GM12872 (cell line): Measurements from ENCODE around the gene BICD2.

Experiments used
- CTCF ChIP-seq: IDR thresholded peaks from 3 replicates; pipeline ENCODE4 v1.5.1; 2011; ENCODE audit warnings: low read depth, mild to moderate bottlenecking, low read length, moderate library complexity; ENCODE audit not compliant: insufficient read depth

BICD2 gene

GRCh38 chr9:92722386-92723298, 42.0 kb downstream of the BICD2 start:
- TF ChIP-seq CTCF = no peak

DNA sequence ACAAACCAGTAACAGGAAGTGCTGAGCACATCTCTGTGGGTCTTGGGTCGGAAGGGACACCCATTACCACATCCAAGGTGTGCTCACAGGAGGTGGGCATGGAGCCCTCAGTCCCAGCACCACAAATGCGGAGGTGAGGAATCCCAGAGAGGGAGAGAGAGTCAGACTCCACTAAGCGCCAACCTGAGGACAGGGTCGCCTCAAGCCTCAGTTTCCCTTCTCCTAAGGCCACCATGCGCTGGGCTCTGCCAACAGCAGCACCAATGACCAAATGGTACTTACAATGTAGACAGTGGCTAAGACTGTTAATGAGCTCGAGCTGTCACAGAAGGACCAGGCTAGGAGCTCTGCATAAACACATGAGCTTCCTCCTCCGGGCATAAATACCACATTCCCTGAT, 43.1 kb downstream of the BICD2 start:
- no peak for TF ChIP-seq CTCF

- no peak for TF ChIP-seq CTCF
Measured at GRCh38 chr9:92720807-92721535, 43.7 kb downstream of the BICD2 start.

DNA sequence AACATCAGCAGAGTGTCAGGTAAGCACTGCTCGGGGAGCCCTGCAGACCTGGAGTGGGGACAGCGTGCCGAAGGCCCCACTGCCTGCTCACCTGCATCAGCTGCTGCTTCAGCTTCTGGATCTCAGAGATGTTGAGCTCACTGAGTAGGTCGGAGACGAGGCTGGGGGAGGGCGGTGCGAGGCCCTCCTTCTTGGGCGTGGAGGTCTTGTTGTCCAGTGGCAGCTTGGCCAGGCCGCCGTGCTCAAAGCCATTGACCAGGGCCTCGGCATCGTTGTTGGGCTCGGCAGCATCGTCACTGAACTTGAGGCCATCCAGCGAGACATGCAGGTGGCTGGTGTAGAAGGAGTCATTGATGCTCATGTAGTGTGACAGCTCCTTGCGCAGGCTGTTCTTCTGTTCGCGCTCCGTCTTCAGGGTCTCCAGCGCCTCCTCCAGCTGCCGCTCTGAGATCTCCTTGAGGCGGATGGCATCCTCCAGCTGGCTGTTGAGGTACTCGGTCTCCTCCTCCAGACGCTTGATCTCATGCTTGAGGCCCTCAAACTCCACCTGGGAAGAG, 44.3 kb downstream of the BICD2 start:
- no peak for TF ChIP-seq CTCF

DNA sequence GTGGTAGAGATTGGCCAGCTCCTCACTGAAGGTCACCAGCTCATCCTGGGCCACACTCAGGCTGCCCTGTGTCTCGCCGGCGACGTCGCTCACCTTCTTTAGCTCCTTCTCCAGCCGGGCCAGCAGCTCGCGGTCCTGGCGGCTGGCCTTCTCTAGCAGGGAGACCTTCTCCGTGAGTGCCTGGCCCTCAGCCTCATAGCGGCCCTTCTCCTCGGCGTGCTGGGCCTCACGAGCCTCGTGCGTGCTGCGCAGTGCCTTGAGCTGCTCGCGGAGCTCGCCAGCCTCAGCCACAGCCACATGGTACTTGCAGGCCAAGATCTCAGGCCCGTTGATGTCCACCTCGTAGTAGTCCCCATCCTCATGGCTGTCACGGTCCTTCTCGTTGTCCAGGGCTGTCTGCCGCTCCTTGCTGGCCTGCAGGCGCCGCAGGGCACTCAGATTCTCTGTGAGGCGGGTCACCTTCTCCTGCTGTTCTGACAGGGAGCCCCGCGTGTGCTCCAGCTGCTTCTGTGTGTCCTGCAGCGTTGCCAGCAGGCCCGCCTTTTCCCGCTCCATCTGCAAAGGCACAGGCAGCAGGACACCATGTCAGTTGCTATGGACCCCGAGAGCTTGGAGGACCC, 45.5 kb downstream of the BICD2 start:
- TF ChIP-seq CTCF = no peak

- no peak for TF ChIP-seq CTCF
Measured at GRCh38 chr9:92718086-92719001, 46.3 kb downstream of the BICD2 start.
